Spleen (tissue), 11 donors: ENCODE data around the gene MED13L. TPM values are rescaled to one million over a fixed set of nuclear protein-coding genes. Genes with fewer than 3 reads are reported as not detected.

Experiments
- DNase-seq: peaks from one replicate; pipeline ENCODE4 v3.0.0-alpha.2; 2020
- H3K27ac ChIP-seq, 8 donors: fragments of 200-600 bp; sonication (generic) in 7 of 8; 1 replicate in 4 of 8; 2 replicates in 4 of 8; pipeline versions ENCODE4 v1.5.0 to v1.8.0; 2016 to 2021; ENCODE audit warnings: inconsistent platforms in 4 of 8, mild to moderate bottlenecking in 4 of 8, moderate library complexity in 1 of 8
- H3K27me3 ChIP-seq, 7 donors: fragments of 200-600 bp; sonication (generic) in 6 of 7; replicated peaks in 1 of 7; 1 replicate in 4 of 7; 2 replicates in 3 of 7; pipeline versions ENCODE4 v1.5.0 to v1.8.0; 2016 to 2021; ENCODE audit warnings: inconsistent platforms in 3 of 7, mild to moderate bottlenecking in 1 of 7
- H3K36me3 ChIP-seq, 6 donors: fragments of 200-600 bp; sonication (generic) in 5 of 6; 1 replicate in 4 of 6; 2 replicates in 2 of 6; pipeline versions ENCODE4 v1.5.0 to v1.8.0; 2016 to 2021; ENCODE audit warnings: inconsistent platforms in 2 of 6
- H3K4me1 ChIP-seq, 6 donors: fragments of 200-600 bp; sonication (generic) in 5 of 6; 1 replicate in 3 of 6; 2 replicates in 3 of 6; pipeline versions ENCODE4 v1.5.0 to v1.8.0; 2016 to 2021; ENCODE audit warnings: inconsistent platforms in 3 of 6
- H3K4me3 ChIP-seq, 8 donors: fragments of 200-600 bp; sonication (generic) in 7 of 8; 1 replicate in 4 of 8; 2 replicates in 4 of 8; pipeline versions ENCODE4 v1.5.0 to v1.8.0; 2016 to 2021; ENCODE audit warnings: inconsistent platforms in 4 of 8, mild to moderate bottlenecking in 4 of 8, moderate library complexity in 2 of 8
- H3K9me3 ChIP-seq, 8 donors: fragments of 200-600 bp; sonication (generic) in 7 of 8; 1 replicate in 4 of 8; 2 replicates in 4 of 8; pipeline versions ENCODE4 v1.5.0 to v1.8.0; 2016 to 2021; ENCODE audit warnings: inconsistent platforms in 4 of 8
- CTCF ChIP-seq, 11 experiments: fragments of 200-600 bp in 7 of 11; fragments of 450-650 bp in 4 of 11; sonication (generic) in 4 of 11; IDR thresholded peaks in 8 of 11; conservative IDR thresholded peaks in 3 of 11; 1 replicate in 7 of 11; 2 replicates in 4 of 11; pipeline versions ENCODE4 v1.4.0 to v1.8.0; 2016 to 2021; ENCODE audit warnings: antibody characterized with exemption in 11 of 11, inconsistent platforms in 4 of 11, mild to moderate bottlenecking in 1 of 11
- POLR2A ChIP-seq, 3 donors: fragments of 450-650 bp; IDR thresholded peaks; one replicate each; pipeline ENCODE4 v1.5.1; 2017; ENCODE audit warnings: antibody characterized with exemption in 3 of 3, mild to moderate bottlenecking in 1 of 3
- POLR2AphosphoS5 ChIP-seq, 3 donors: sonication (generic); formaldehyde crosslinking; IDR thresholded peaks; one replicate each; pipeline ENCODE4 v1.5.1; 2017; ENCODE audit warnings: antibody characterized with exemption in 3 of 3
- WGBS, 5 donors: extraction: QIAGEN DNeasy Blood & Tissue Kit in 3 of 5; methylation state at CpG; one replicate each; pipeline versions ENCODE4 v1.1.5 to v1.1.7; 2013 to 2018; 5-methylcytosine and 5-hydroxymethylcytosine counted together
- intact Hi-C: fragments of 100-400 bp; cut with DNase I; formaldehyde crosslinking; loops from one replicate; pipeline ENCODE4 v1.15.0; 2023; ENCODE audit warnings: low total_unique reads
- polyA plus RNA-seq, 3 donors: library from polyadenylated mRNA; stranded (reverse); fragments of 200-250 nt; gene quantifications; one replicate each; pipeline ENCODE4 v1.2.1, GENCODE V29; 2013
- total RNA-seq, 7 donors: library from RNA; depleted of rRNA in 3 of 7; stranded (reverse); fragments of >200 nt in 3 of 7; fragmentation: NEBNext Ultra II Directional in 4 of 7; extraction: Animal tissue kit (Norgen Biotek cat#: 25700) in 4 of 7; gene quantifications; one replicate each; pipeline versions ENCODE4 v1.1.0 to v1.2.1, GENCODE V29; 2016 to 2021
- donor health status: healthy with polysubstance abuse.
- donor health status: DM: no; HTN: no; CAD: no; lungs with moderate emphysema.
- donor health status: DM: no; HTN: no; CAD: no.
- donor health status: Bipolar disorder and iron deficiency.
- donor health status: healthy.
- donor health status: DM: no; HTN: no; CAD: no.
- donor health status: DM: yes; HTN: yes; CAD: no.

MED13L gene
- total and polyA plus RNA-seq, 10 donors: 13.4 to 255 (median 185) TPM

DNA sequence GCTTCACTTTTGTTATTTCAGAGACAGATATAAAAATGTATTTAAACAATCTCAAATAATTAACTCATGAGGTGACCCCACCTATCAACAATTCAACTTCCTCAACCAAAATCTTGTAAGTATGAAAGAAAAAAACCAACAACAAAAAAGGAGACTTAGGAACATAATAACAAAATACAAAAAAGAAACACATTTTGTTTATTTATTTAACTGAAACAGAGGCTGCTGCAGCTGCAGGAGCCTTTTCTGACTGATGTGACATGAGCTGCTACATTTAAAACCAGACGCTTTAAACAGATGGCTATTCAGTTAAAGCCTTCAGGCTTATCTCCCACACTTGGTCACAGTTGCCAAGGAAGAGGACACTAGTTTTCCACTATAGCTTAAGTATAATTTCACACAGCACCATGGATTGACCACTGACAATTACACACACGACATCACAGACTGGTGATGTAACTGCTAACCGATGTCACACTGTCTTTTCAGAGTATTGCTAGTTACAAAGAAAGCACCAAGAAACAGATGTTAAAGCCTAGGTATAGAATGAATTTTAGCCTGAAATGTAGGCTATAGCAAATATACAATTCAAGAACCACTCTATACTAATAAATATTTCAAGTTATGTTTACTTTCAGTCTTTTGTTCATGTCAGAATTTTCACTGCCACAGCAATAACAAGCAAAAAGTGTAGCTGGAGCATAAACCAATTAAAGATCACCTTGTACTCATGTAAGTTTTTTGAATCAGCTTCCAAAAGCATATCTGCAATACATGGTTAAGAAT, 113.0 kb downstream of the MED13L start:
- Histone ChIP-seq H3K27me3 (no peaks in the 10 kb centered on the region), H3K9me3 (no peaks in the 10 kb centered on the region), H3K36me3 (no peaks in the 10 kb centered on the region), H3K4me1 (peaks cover 15 to 99% (median 51%) of the 10 kb centered on the region in 6 donors), H3K27ac (peak overlapping the region in 1 of 8 donors; percentile 5), H3K4me3 (no peak overlapping the region)
- no peak for DNase-seq
- TF ChIP-seq POLR2A (IDR thresholded peaks at IDR 0.05) (no peak), POLR2AphosphoS5 (IDR thresholded peaks at IDR 0.05) (peak in 1 of 3 donors; percentile 13)
- 39 to 61% (median 49%) methylated on average over 3 of the region's 3 CpGs for WGBS, 5 donors
- intact Hi-C loops: no loop called here

GRCh38 chr12:116162071-116162470, 115.4 kb downstream of the MED13L start:
- Histone ChIP-seq H3K4me1 (peaks cover 20 to 100% (median 65%) of the 10 kb centered on the region in 6 donors), H3K27me3 (no peaks in the 10 kb centered on the region), H3K36me3 (no peaks in the 10 kb centered on the region), H3K4me3 (no peak overlapping the region), H3K9me3 (no peaks in the 10 kb centered on the region), H3K27ac (no peak overlapping the region)
- TF ChIP-seq POLR2A (IDR thresholded peaks at IDR 0.05) (no peak), POLR2AphosphoS5 (IDR thresholded peaks at IDR 0.05) (no peak), CTCF (IDR thresholded peaks at IDR 0.05 in 8 of 11, conservative IDR thresholded peaks at IDR 0.05 in 3 of 11) (no peak)
- intact Hi-C loops: no loop called here
- no peak for DNase-seq
- 83 to 96% (median 93%) methylated on average over 3 of the region's 3 CpGs for WGBS, 5 donors

- no peak overlapping the region for H3K4me3 ChIP-seq
- H3K27ac ChIP-seq: no peak overlapping the region
- 92 to 97% (median 93%) methylated on average over 4 of the region's 4 CpGs for WGBS, 5 donors
- intact Hi-C loops: no loop called here
- no peak for TF ChIP-seq POLR2AphosphoS5 (IDR thresholded peaks at IDR 0.05)
- no peak for TF ChIP-seq POLR2A (IDR thresholded peaks at IDR 0.05)
- TF ChIP-seq CTCF (IDR thresholded peaks at IDR 0.05 in 8 of 11, conservative IDR thresholded peaks at IDR 0.05 in 3 of 11): no peak
- H3K4me1 ChIP-seq: peaks cover 20 to 100% (median 65%) of the 10 kb centered on the region in 6 donors
- no peaks in the 10 kb centered on the region for H3K9me3 ChIP-seq
- no peak for DNase-seq
- no peaks in the 10 kb centered on the region for H3K27me3 ChIP-seq
- no peaks in the 10 kb centered on the region for H3K36me3 ChIP-seq
These were observed 115.9 kb downstream of the MED13L start for GRCh38 chr12:116161588-116161987.

DNA sequence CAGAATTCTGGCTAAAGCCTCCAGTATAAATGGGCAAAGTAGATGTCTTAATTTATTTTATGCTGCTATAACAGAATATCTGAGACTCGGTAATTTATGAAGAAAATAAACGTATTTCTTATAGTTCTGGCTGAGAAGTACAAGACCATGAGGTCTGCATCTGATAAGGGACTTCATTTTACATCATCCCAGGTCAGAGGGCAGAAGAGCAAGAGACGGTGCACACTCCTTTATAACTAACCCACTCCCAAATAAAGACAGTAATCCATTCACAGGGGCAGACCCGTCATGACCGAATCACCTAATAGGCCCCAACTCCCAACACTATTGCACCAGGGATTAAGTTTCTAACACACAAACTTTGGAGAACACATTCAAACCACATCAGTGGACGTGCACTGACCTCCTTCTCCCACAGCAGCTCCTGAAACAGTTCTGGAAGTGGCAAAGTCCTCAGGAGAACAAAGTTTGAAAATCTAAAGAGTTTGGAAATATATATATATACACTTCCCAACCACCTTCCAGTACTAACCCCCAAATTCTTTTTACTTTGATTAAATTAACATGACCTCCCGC, 116.5 kb downstream of the MED13L start:
- Histone ChIP-seq H3K9me3 (no peaks in the 10 kb centered on the region), H3K27me3 (no peaks in the 10 kb centered on the region), H3K4me3 (no peak overlapping the region), H3K4me1 (peaks cover 20 to 100% (median 60%) of the 10 kb centered on the region in 6 donors), H3K27ac (no peak overlapping the region), H3K36me3 (no peaks in the 10 kb centered on the region)
- 87 to 97% (median 92%) methylated on average over 7 of the region's 7 CpGs for WGBS, 5 donors
- intact Hi-C loops: no loop called here
- TF ChIP-seq POLR2AphosphoS5 (IDR thresholded peaks at IDR 0.05) (no peak), POLR2A (IDR thresholded peaks at IDR 0.05) (no peak), CTCF (IDR thresholded peaks at IDR 0.05 in 8 of 11, conservative IDR thresholded peaks at IDR 0.05 in 3 of 11) (no peak)
- DNase-seq: no peak
